Measurements from ENCODE around the gene OSTC. TPM values are rescaled to one million over a fixed set of nuclear protein-coding genes. Genes with fewer than 3 reads are reported as not detected.

Gene OSTC
- total RNA-seq, 2 experiments from 2014 or later = 75.7 to 80.0 TPM

DNA sequence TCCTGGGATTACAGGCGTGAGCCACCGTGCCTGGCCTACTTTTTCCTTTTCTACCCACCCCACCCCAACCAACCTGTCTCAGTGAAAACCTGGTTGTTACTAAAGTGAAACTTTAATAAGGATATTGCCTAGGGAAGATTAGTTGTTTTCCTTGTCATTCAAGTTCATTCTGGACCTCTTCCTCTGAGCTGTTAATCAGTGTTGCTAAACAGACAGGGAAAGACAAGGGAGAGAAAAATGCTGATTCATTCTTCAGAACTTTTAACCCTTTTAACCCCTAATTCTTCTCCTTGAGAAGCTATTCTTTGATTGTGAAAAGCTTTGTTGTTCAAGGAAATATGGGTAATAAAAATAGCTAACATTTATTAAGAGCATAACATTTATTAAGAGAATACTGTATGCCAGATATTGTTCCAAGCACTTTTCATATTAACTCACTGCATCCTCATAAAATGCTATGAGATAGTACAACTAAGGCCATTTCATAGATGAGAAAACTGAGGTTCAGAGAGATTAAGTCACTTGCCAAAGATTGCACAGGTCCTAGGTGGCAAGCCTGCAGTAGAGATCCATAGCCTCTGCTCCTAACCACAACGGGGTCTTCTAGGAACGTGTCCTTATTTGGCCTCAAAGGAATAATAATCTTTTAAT lies 34.8 kb downstream of the OSTC start:
- no peak for DNase-seq
- intact Hi-C loops (cut with micrococcal nuclease) = no loop called here
- TF ChIP-seq, protein P1, sequence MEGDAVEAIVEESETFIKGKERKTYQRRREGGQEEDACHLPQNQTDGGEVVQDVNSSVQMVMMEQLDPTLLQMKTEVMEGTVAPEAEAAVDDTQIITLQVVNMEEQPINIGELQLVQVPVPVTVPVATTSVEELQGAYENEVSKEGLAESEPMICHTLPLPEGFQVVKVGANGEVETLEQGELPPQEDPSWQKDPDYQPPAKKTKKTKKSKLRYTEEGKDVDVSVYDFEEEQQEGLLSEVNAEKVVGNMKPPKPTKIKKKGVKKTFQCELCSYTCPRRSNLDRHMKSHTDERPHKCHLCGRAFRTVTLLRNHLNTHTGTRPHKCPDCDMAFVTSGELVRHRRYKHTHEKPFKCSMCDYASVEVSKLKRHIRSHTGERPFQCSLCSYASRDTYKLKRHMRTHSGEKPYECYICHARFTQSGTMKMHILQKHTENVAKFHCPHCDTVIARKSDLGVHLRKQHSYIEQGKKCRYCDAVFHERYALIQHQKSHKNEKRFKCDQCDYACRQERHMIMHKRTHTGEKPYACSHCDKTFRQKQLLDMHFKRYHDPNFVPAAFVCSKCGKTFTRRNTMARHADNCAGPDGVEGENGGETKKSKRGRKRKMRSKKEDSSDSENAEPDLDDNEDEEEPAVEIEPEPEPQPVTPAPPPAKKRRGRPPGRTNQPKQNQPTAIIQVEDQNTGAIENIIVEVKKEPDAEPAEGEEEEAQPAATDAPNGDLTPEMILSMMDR (IDR thresholded peaks at IDR 0.05) = no peak
- Mint-ChIP-seq H3K9me3 (no peaks in the 10 kb centered on the region), H3K27me3 (no peaks in the 10 kb centered on the region), H3K4me1 (ENCODE audit: low read depth) (no peaks in the 10 kb centered on the region), H3K4me3 (no peak overlapping the region), H3K36me3 (ENCODE audit: low read depth) (no peaks in the 10 kb centered on the region), H3K27ac (no peak overlapping the region)
- POLR2A ChIA-PET = no interaction called here
- CTCF ChIA-PET = interaction anchor here (1.2 kb wide), 1 partner anchor 9 kb away, joined by 5 read pairs; no protein-coding TSS in a partner anchor
- ATAC-seq = no peak

- Mint-ChIP-seq H3K4me1 (ENCODE audit: low read depth) (no peaks in the 10 kb centered on the region), H3K27me3 (no peaks in the 10 kb centered on the region), H3K9me3 (no peaks in the 10 kb centered on the region), H3K4me3 (no peak overlapping the region), H3K36me3 (ENCODE audit: low read depth) (no peaks in the 10 kb centered on the region), H3K27ac (no peak overlapping the region)
- ChIA-PET CTCF (no interaction called here), POLR2A (no interaction called here)
- ATAC-seq = no peak
- intact Hi-C loops (cut with micrococcal nuclease) = no loop called here
- TF ChIP-seq, protein P1 (IDR thresholded peaks at IDR 0.05) = no peak
- no peak for DNase-seq
Measured at GRCh38 chr4:108690738-108691137, 40.3 kb downstream of the OSTC start.

DNA sequence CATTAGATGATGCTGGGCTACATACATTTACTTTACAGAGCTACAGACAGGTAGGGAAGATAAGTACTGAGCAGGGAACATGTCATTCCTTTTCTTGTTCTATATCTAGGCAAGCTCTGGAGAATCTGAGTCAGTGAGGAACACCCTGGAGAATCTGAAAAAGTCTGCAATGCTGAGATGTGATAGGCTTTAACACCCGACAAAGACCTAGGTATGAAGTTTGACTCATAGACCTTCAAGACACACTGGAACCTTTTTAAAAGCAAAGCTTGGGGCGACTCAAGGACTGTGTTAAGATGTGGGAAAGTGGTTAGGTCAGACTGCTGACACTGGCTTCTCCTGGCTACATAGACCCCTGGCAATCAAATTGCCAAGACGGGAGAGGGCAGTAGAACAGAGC lies 42.8 kb downstream of the OSTC start:
- ChIA-PET CTCF (no interaction called here), POLR2A (no interaction called here)
- DNase-seq = no peak
- Mint-ChIP-seq H3K4me1 (ENCODE audit: low read depth) (no peaks in the 10 kb centered on the region), H3K4me3 (no peak overlapping the region), H3K27me3 (no peaks in the 10 kb centered on the region), H3K27ac (no peak overlapping the region), H3K36me3 (ENCODE audit: low read depth) (no peaks in the 10 kb centered on the region), H3K9me3 (no peaks in the 10 kb centered on the region)
- intact Hi-C loops (cut with micrococcal nuclease) = no loop called here
- no peak for ATAC-seq
- TF ChIP-seq, protein P1 (IDR thresholded peaks at IDR 0.05) = no peak

- TF ChIP-seq, protein P1 (IDR thresholded peaks at IDR 0.05) = no peak
- Mint-ChIP-seq H3K27me3 (no peaks in the 10 kb centered on the region), H3K27ac (no peak overlapping the region), H3K36me3 (ENCODE audit: low read depth) (no peaks in the 10 kb centered on the region), H3K4me1 (ENCODE audit: low read depth) (no peaks in the 10 kb centered on the region), H3K9me3 (no peaks in the 10 kb centered on the region), H3K4me3 (no peak overlapping the region)
- ATAC-seq = no peak
- no peak for DNase-seq
- ChIA-PET CTCF (interaction anchor here (1.3 kb wide), 1 partner anchor 9 kb away, joined by 5 read pairs; no protein-coding TSS in a partner anchor), POLR2A (no interaction called here)
- intact Hi-C loops (cut with micrococcal nuclease) = no loop called here
Measured at GRCh38 chr4:108693819-108694218, 43.4 kb downstream of the OSTC start.

DNA sequence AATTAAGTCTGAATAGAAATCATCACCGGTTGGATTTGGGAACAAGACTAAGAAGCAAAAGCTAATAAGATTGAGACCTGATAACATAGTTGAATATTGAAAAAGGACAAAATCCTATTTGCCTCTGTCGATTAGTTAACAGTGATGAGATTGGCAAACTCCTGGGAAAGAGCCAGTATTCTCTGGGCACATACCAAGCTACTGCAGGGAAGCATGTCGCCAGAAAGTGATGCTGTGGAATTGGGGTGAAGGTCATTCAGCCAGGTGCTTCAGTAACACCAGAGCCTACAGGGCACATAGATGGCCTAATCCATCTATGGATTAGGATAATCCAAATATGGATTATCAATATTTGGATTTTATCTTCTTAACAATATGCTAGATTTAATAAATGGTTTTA lies 44.0 kb downstream of the OSTC start:
- Mint-ChIP-seq H3K27me3 (no peaks in the 10 kb centered on the region), H3K36me3 (ENCODE audit: low read depth) (no peaks in the 10 kb centered on the region), H3K27ac (no peak overlapping the region), H3K4me1 (ENCODE audit: low read depth) (no peaks in the 10 kb centered on the region), H3K9me3 (no peaks in the 10 kb centered on the region), H3K4me3 (no peak overlapping the region)
- no peak for DNase-seq
- intact Hi-C loops (cut with micrococcal nuclease) = no loop called here
- ChIA-PET CTCF (interaction anchor here (1.3 kb wide), 1 partner anchor 9 kb away, joined by 5 read pairs; no protein-coding TSS in a partner anchor), POLR2A (interaction anchor here (1.0 kb wide), 1 partner anchor 13 kb away, joined by 3 read pairs; no protein-coding TSS in a partner anchor)
- TF ChIP-seq, protein P1 (IDR thresholded peaks at IDR 0.05) = no peak
- no peak for ATAC-seq

Measured in activated CD8-positive, alpha-beta T cell treated with anti-CD3 and anti-CD28 coated beads for 36 hours (primary cell).